IMR-90 (cell line): ENCODE data around the gene DOCK1. TPM values are rescaled to one million over a fixed set of nuclear protein-coding genes. Genes with fewer than 3 reads are reported as not detected.

Source experiments
- ATAC-seq: fragments of 200-7000 bp; cut with Tn5 transposase; 2 replicates; pipeline ENCODE4 v1.9.1; 2020; ENCODE audit warnings: low read depth, mild to moderate bottlenecking, moderate library complexity
- BruUV-seq: library from RNA; stranded (reverse); fragments of 400-500 nt; replicated peaks from 2 replicates; lab custom pipeline; 2021; lab: Mats Ljungman, UMichigan
- CTCF ChIA-PET: fragments of 300-600 bp; formaldehyde crosslinking; extraction: SDS; loops from one replicate; lab custom pipeline; 2021; ENCODE audit warnings: antibody characterized with exemption; lab: Yijun Ruan, JAX
- POLR2A ChIA-PET: fragments of 300-600 bp; sonication (Branson Sonifier 250); formaldehyde crosslinking; loops from one replicate; lab custom pipeline; 2022; ENCODE audit warnings: antibody characterized with exemption; ENCODE audit not compliant: unreplicated experiment; lab: Charles Lee
- DNase-seq: peaks from one replicate; pipeline ENCODE4 v3.0.0; 2013
- H2AFZ ChIP-seq: replicated peaks from 2 replicates; pipeline ENCODE3; 2013; ENCODE audit warnings: low read length, mild to moderate bottlenecking; ENCODE audit not compliant: poor library complexity
- H2AK5ac ChIP-seq: 2 replicates; pipeline ENCODE4 v1.6.1; 2013; ENCODE audit warnings: low read depth, low read length, inconsistent platforms
- H2AK9ac ChIP-seq: replicated peaks from 2 replicates; pipeline ENCODE3; 2013; ENCODE audit warnings: mild to moderate bottlenecking, low read depth, low read length, moderate library complexity; ENCODE audit not compliant: poor library complexity
- H2BK120ac ChIP-seq: 2 replicates; pipeline ENCODE4 v1.6.1; 2013; ENCODE audit warnings: low read depth, low read length, inconsistent platforms
- H2BK15ac ChIP-seq: 3 replicates; pipeline ENCODE4 v1.6.1; 2013; ENCODE audit warnings: low read depth, low read length, inconsistent platforms
- H2BK20ac ChIP-seq: 2 replicates; pipeline ENCODE4 v1.6.1; 2013; ENCODE audit warnings: low read depth, mild to moderate bottlenecking, inconsistent platforms, low read length, moderate library complexity
- H2BK5ac ChIP-seq: 2 replicates; pipeline ENCODE4 v1.6.1; 2013; ENCODE audit warnings: mild to moderate bottlenecking, low read depth, low read length, inconsistent platforms; ENCODE audit not compliant: poor library complexity, severe bottlenecking
- H3K14ac ChIP-seq: replicated peaks from 2 replicates; pipeline ENCODE4 v1.6.1; 2013; ENCODE audit warnings: low read depth, low read length, inconsistent platforms
- H3K18ac ChIP-seq: 2 replicates; pipeline ENCODE4 v1.6.1; 2013; ENCODE audit warnings: low read depth, low read length, control low read depth
- H3K23ac ChIP-seq: 2 replicates; pipeline ENCODE4 v1.6.1; 2013; ENCODE audit warnings: low read depth, low read length, inconsistent platforms
- H3K27ac ChIP-seq: 2 replicates; pipeline ENCODE4 v1.5.1; 2013; ENCODE audit warnings: mild to moderate bottlenecking, control low read depth, low read length; ENCODE audit not compliant: insufficient read depth
- H3K27me3 ChIP-seq: 2 replicates; pipeline ENCODE4 v1.6.1; 2013; ENCODE audit warnings: low read length; ENCODE audit not compliant: control insufficient read depth, insufficient read depth
- H3K36me3 ChIP-seq: 2 replicates; pipeline ENCODE4 v1.6.1; 2013; ENCODE audit warnings: low read length, mixed read lengths; ENCODE audit not compliant: control insufficient read depth, insufficient read depth
- H3K4ac ChIP-seq: 2 replicates; pipeline ENCODE4 v1.6.1; 2013; ENCODE audit warnings: low read depth, low read length, inconsistent platforms
- H3K4me1 ChIP-seq: 2 replicates; pipeline ENCODE4 v1.6.1; 2013; ENCODE audit warnings: low read length, mixed read lengths; ENCODE audit not compliant: control insufficient read depth, insufficient read depth
- H3K4me2 ChIP-seq: 2 replicates; pipeline ENCODE4 v1.6.1; 2013; ENCODE audit warnings: low read depth, mild to moderate bottlenecking, control low read depth, low read length, moderate library complexity
- H3K4me3 ChIP-seq: 2 replicates; pipeline ENCODE4 v1.5.1; 2013; ENCODE audit warnings: low read depth, mild to moderate bottlenecking, control low read depth, low read length, moderate library complexity; ENCODE audit not compliant: insufficient read depth
- H3K56ac ChIP-seq: 2 replicates; pipeline ENCODE4 v1.6.1; 2013; ENCODE audit warnings: low read length, inconsistent platforms; ENCODE audit not compliant: insufficient read depth; ENCODE audit errors: extremely low read depth
- H3K79me1 ChIP-seq, 2 experiments: 2 replicates each; pipeline ENCODE4 v1.6.1; 2013; ENCODE audit warnings: low read length in 2 of 2, inconsistent platforms in 1 of 2, low read depth in 1 of 2
- H3K9ac ChIP-seq: 2 replicates; pipeline ENCODE4 v1.6.1; 2013; ENCODE audit warnings: low read depth, low read length, control low read depth
- H3K9me1 ChIP-seq: 2 replicates; pipeline ENCODE4 v1.6.1; 2013; ENCODE audit warnings: low read length, inconsistent platforms; ENCODE audit not compliant: insufficient read depth
- H3K9me3 ChIP-seq: 2 replicates; pipeline ENCODE4 v1.6.1; 2013; ENCODE audit warnings: low read length; ENCODE audit not compliant: control insufficient read depth, insufficient read depth
- H4K20me1 ChIP-seq: 2 replicates; pipeline ENCODE4 v1.6.1; 2013; ENCODE audit warnings: low read length, inconsistent platforms; ENCODE audit not compliant: insufficient read depth
- H4K5ac ChIP-seq: 2 replicates; pipeline ENCODE4 v1.6.1; 2013; ENCODE audit warnings: mild to moderate bottlenecking, low read depth, low read length, control low read depth
- H4K8ac ChIP-seq, 2 experiments: 2 replicates each; pipeline ENCODE4 v1.6.1; 2013; ENCODE audit warnings: low read depth in 2 of 2, low read length in 2 of 2, control low read depth in 1 of 2, inconsistent platforms in 1 of 2
- H4K91ac ChIP-seq: 2 replicates; pipeline ENCODE4 v1.6.1; 2013; ENCODE audit warnings: low read depth, low read length, inconsistent platforms; ENCODE audit not compliant: insufficient read depth
- BHLHE40 ChIP-seq: fragments of 150-350 bp; IDR thresholded peaks from 2 replicates; pipeline ENCODE4 v1.6.1; 2016; ENCODE audit warnings: mild to moderate bottlenecking, low read depth, low read length
- CEBPB ChIP-seq: IDR thresholded peaks from 2 replicates; pipeline ENCODE4 v1.6.1; 2012; ENCODE audit warnings: low read depth, low read length, improper control_type of control experiment
- CHD1 ChIP-seq: IDR thresholded peaks from 2 replicates; pipeline ENCODE4 v1.6.1; 2012; ENCODE audit warnings: low read depth, low read length, improper control_type of control experiment
- MAFK ChIP-seq: IDR thresholded peaks from 2 replicates; pipeline ENCODE4 v1.6.1; 2012; ENCODE audit warnings: low read depth, low read length, improper control_type of control experiment
- MAZ ChIP-seq: IDR thresholded peaks from 2 replicates; pipeline ENCODE4 v1.6.1; 2012; ENCODE audit warnings: low read depth, mild to moderate bottlenecking, low read length, improper control_type of control experiment, moderate library complexity, borderline replicate concordance
- NFE2L2 ChIP-seq: fragments of 150-350 bp; IDR thresholded peaks from 2 replicates; pipeline ENCODE4 v1.6.1; 2016; ENCODE audit warnings: low read depth, mild to moderate bottlenecking, low read length
- POLR2A ChIP-seq: IDR thresholded peaks from 2 replicates; pipeline ENCODE4 v1.6.1; 2012; ENCODE audit warnings: mild to moderate bottlenecking, low read depth, low read length
- RAD21 ChIP-seq: IDR thresholded peaks from 2 replicates; pipeline ENCODE4 v1.6.1; 2012; ENCODE audit warnings: low read length, improper control_type of control experiment
- RCOR1 ChIP-seq: IDR thresholded peaks from 2 replicates; pipeline ENCODE4 v1.6.1; 2012; ENCODE audit warnings: mild to moderate bottlenecking, low read length, improper control_type of control experiment; ENCODE audit not compliant: insufficient replicate concordance
- SMC3 ChIP-seq: fragments of 150-350 bp; IDR thresholded peaks from 2 replicates; pipeline ENCODE4 v1.6.1; 2016; ENCODE audit warnings: low read depth, mild to moderate bottlenecking, antibody characterized with exemption, low read length, moderate library complexity
- USF2 ChIP-seq: fragments of 150-350 bp; IDR thresholded peaks from 2 replicates; pipeline ENCODE4 v1.6.1; 2017; ENCODE audit warnings: mild to moderate bottlenecking, antibody characterized with exemption, low read length, low read depth
- WGBS, 2 experiments: methylation state at CpG; one replicate each; pipeline versions ENCODE4 v1.1.5 to v1.1.7; 2013; ENCODE audit warnings: missing lambda C conversion rate in 2 of 2; ENCODE audit not compliant: insufficient read length in 1 of 2; ENCODE audit errors: extremely low coverage in 2 of 2; 5-methylcytosine and 5-hydroxymethylcytosine counted together
- dilution Hi-C: fragments of 300-500 bp; cut with HindIII; formaldehyde crosslinking; loops from one replicate; pipeline ENCODE4 v1.14.3; 2018; ENCODE audit warnings: low sequenced_read_pairs; ENCODE audit not compliant: unreplicated experiment
- in situ Hi-C: fragments of 300-500 bp; cut with MboI; formaldehyde crosslinking; loops from 3 replicates; pipeline ENCODE4 v1.14.3; 2019; ENCODE audit warnings: low sequenced_read_pairs, inconsistent platforms, mixed read lengths
- intact Hi-C: fragments of 100-400 bp; cut with micrococcal nuclease; formaldehyde crosslinking; loops from 2 replicates; pipeline ENCODE4 v1.10.0; 2022
- polyA plus RNA-seq, 3 experiments: library from polyadenylated mRNA; depleted of rRNA; stranded (reverse); fragments of >200 nt; gene quantifications; 2 replicates each; pipeline ENCODE4 v1.2.3, GENCODE V29; 2012; ENCODE audit warnings: low replicate concordance in 1 of 3
- total RNA-seq: library from RNA; depleted of rRNA; stranded (reverse); fragments of >200 nt; gene quantifications from 2 replicates; pipeline ENCODE4 v1.2.3, GENCODE V29; 2012
- TF ChIP-seq, protein P1 (sequence below): fragments of 150-350 bp; IDR thresholded peaks from 2 replicates; pipeline ENCODE4 v1.6.1; 2016; ENCODE audit warnings: low read depth, mild to moderate bottlenecking, low read length, moderate library complexity, borderline replicate concordance
- TF ChIP-seq, protein P2 (sequence below): conservative IDR thresholded peaks from 2 replicates; pipeline ENCODE4 v1.5.1; 2012; ENCODE audit warnings: mild to moderate bottlenecking, low read depth, low read length, improper control_type of control experiment

The DOCK1 gene
- total and polyA plus RNA-seq, 2 of the 4 experiments (the other 2 are of a cell fraction): 28.2 to 71.0 TPM

GRCh38 chr10:126872768-126873167 is 32.5 kb upstream of the DOCK1 start:
- Histone ChIP-seq H4K20me1 (no peaks in the 10 kb centered on the region), H3K79me1 (no peaks in the 10 kb centered on the region), H3K56ac (no peak overlapping the region), H2AK9ac (no peak overlapping the region), H3K27ac (no peak overlapping the region), H2BK20ac (no peak overlapping the region), H3K9me3 (no peaks in the 10 kb centered on the region), H3K4me1 (no peaks in the 10 kb centered on the region), H3K9ac (no peak overlapping the region), H4K8ac (no peak overlapping the region), H3K18ac (no peak overlapping the region), H2BK5ac (no peak overlapping the region), H3K9me1 (no peaks in the 10 kb centered on the region), H2BK120ac (no peak overlapping the region), H3K4ac (no peak overlapping the region), H2AFZ (no peak overlapping the region), H3K36me3 (no peaks in the 10 kb centered on the region), H2BK15ac (no peak overlapping the region), H3K27me3 (peaks cover 13% of the 10 kb centered on the region), H3K23ac (no peak overlapping the region), H2AK5ac (no peak overlapping the region), H3K14ac (no peak overlapping the region), H3K4me3 (no peak overlapping the region), H4K5ac (no peak overlapping the region), H4K91ac (no peak overlapping the region), H3K4me2 (no peak overlapping the region)
- no peak for DNase-seq
- CTCF ChIA-PET: no interaction called here
- POLR2A ChIA-PET: no interaction called here
- no TSS peak for BruUV-seq
- in situ Hi-C loops (no loop called here), dilution Hi-C loops (no loop called here), intact Hi-C loops (no loop called here)
- ATAC-seq: no peak; the same call in 1 of the 2 replicates
- TF ChIP-seq CEBPB (no peak), BHLHE40 (no peak), RCOR1 (no peak), USF2 (no peak), MAZ (no peak), CHD1 (no peak), MAFK (no peak), NFE2L2 (no peak), RAD21 (no peak), POLR2A (no peak), SMC3 (no peak)
- TF ChIP-seq, protein P1, sequence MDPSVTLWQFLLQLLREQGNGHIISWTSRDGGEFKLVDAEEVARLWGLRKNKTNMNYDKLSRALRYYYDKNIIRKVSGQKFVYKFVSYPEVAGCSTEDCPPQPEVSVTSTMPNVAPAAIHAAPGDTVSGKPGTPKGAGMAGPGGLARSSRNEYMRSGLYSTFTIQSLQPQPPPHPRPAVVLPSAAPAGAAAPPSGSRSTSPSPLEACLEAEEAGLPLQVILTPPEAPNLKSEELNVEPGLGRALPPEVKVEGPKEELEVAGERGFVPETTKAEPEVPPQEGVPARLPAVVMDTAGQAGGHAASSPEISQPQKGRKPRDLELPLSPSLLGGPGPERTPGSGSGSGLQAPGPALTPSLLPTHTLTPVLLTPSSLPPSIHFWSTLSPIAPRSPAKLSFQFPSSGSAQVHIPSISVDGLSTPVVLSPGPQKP: no peak
- TF ChIP-seq, protein P2, sequence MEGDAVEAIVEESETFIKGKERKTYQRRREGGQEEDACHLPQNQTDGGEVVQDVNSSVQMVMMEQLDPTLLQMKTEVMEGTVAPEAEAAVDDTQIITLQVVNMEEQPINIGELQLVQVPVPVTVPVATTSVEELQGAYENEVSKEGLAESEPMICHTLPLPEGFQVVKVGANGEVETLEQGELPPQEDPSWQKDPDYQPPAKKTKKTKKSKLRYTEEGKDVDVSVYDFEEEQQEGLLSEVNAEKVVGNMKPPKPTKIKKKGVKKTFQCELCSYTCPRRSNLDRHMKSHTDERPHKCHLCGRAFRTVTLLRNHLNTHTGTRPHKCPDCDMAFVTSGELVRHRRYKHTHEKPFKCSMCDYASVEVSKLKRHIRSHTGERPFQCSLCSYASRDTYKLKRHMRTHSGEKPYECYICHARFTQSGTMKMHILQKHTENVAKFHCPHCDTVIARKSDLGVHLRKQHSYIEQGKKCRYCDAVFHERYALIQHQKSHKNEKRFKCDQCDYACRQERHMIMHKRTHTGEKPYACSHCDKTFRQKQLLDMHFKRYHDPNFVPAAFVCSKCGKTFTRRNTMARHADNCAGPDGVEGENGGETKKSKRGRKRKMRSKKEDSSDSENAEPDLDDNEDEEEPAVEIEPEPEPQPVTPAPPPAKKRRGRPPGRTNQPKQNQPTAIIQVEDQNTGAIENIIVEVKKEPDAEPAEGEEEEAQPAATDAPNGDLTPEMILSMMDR: no peak
- 50% methylated on average over 1 of the region's 3 CpGs; no CpG with 5 or more reads in 1 of the 2 experiments for WGBS, 2 experiments
